GM23338 (cell line): Measurements from ENCODE around the gene RANBP1. TPM values are rescaled to one million over a fixed set of nuclear protein-coding genes. Genes with fewer than 3 reads are reported as not detected.

Source experiments
- ATAC-seq: fragments of 200-7000 bp; cut with Tn5 transposase; 3 replicates; pipeline ENCODE4 v1.9.1; 2020
- DNase-seq: peaks from one replicate; pipeline ENCODE4 v3.0.0-alpha.2; 2015; ENCODE audit warnings: low spot score
- H2AFZ ChIP-seq: fragments of 200-600 bp; sonication (generic); 2 replicates; pipeline ENCODE4 v1.8.0; 2016; ENCODE audit warnings: antibody characterized with exemption, mild to moderate bottlenecking, moderate library complexity
- H3F3A ChIP-seq: fragments of 200-600 bp; sonication (generic); replicated peaks from 2 replicates; pipeline ENCODE4 v1.8.0; 2017; ENCODE audit warnings: antibody characterized with exemption, mixed run types, low read depth
- H3K27ac ChIP-seq: fragments of 200-600 bp; sonication (generic); 2 replicates; pipeline ENCODE4 v1.6.1; 2016; ENCODE audit warnings: low read depth
- H3K27me3 ChIP-seq: fragments of 200-600 bp; sonication (generic); 2 replicates; pipeline ENCODE4 v1.8.0; 2016; ENCODE audit warnings: mild to moderate bottlenecking, mixed run types, moderate library complexity; ENCODE audit not compliant: insufficient read depth
- H3K36me3 ChIP-seq: fragments of 200-600 bp; sonication (generic); 2 replicates; pipeline ENCODE4 v1.8.0; 2016; ENCODE audit warnings: mild to moderate bottlenecking; ENCODE audit not compliant: insufficient read depth
- H3K4me1 ChIP-seq: fragments of 200-600 bp; sonication (generic); 2 replicates; pipeline ENCODE4 v1.8.0; 2016; ENCODE audit warnings: mild to moderate bottlenecking, moderate library complexity; ENCODE audit not compliant: insufficient read depth
- H3K4me2 ChIP-seq: fragments of 200-600 bp; sonication (generic); 2 replicates; pipeline ENCODE4 v1.7.1; 2017; ENCODE audit warnings: mixed run types
- H3K4me3 ChIP-seq: fragments of 200-600 bp; sonication (generic); 2 replicates; pipeline ENCODE4 v1.6.1; 2016; ENCODE audit warnings: mixed run types
- H3K79me2 ChIP-seq: fragments of 200-600 bp; sonication (generic); replicated peaks from 2 replicates; pipeline ENCODE4 v1.8.0; 2017; ENCODE audit warnings: mild to moderate bottlenecking; ENCODE audit not compliant: insufficient read depth
- H3K9me2 ChIP-seq: fragments of 200-600 bp; sonication (generic); 2 replicates; pipeline ENCODE4 v1.8.0; 2017; ENCODE audit not compliant: insufficient read depth
- H4K20me1 ChIP-seq: fragments of 200-600 bp; sonication (generic); replicated peaks from 2 replicates; pipeline ENCODE4 v1.8.0; 2017; ENCODE audit warnings: mild to moderate bottlenecking; ENCODE audit not compliant: insufficient read depth
- H3K27ac Mint-ChIP-seq: 2 replicates; pipeline ENCODE4 v1.8.0; 2020; ENCODE audit warnings: inconsistent platforms, mild to moderate bottlenecking, moderate library complexity, mixed read lengths
- H3K27me3 Mint-ChIP-seq: 3 replicates; pipeline ENCODE4 v1.8.0; 2022; ENCODE audit warnings: low read depth, mild to moderate bottlenecking, moderate library complexity, mixed read lengths, inconsistent platforms; ENCODE audit not compliant: insufficient read depth, poor library complexity
- H3K36me3 Mint-ChIP-seq: 3 replicates; pipeline ENCODE4 v1.8.0; 2021; ENCODE audit warnings: low read depth, mild to moderate bottlenecking, inconsistent platforms, moderate library complexity, mixed read lengths
- H3K4me1 Mint-ChIP-seq: 3 replicates; pipeline ENCODE4 v1.8.0; 2020; ENCODE audit warnings: mild to moderate bottlenecking, inconsistent platforms, mixed read lengths
- H3K4me3 Mint-ChIP-seq: 3 replicates; pipeline ENCODE4 v1.8.0; 2021; ENCODE audit warnings: moderate library complexity, mild to moderate bottlenecking, inconsistent platforms, mixed read lengths
- H3K9me3 Mint-ChIP-seq: 3 replicates; pipeline ENCODE4 v1.8.0; 2020; ENCODE audit warnings: moderate library complexity, mild to moderate bottlenecking, inconsistent platforms, mixed read lengths
- CREB1 ChIP-seq: fragments of 250-450 bp; sonication (Bioruptor Pico); IDR thresholded peaks from 2 replicates; pipeline ENCODE4 v1.5.0; 2020; ENCODE audit warnings: low read depth, mild to moderate bottlenecking, moderate library complexity
- CTCF ChIP-seq, 2 experiments: fragments of 200-600 bp in 1 of 2; sonication (generic) in 1 of 2; conservative IDR thresholded peaks; 2 replicates each; pipeline versions ENCODE4 v1.5.1 to v1.6.1; 2016 to 2017; ENCODE audit warnings: antibody characterized with exemption in 2 of 2, low read depth in 2 of 2, mild to moderate bottlenecking in 2 of 2, moderate library complexity in 1 of 2
- ETS1 ChIP-seq: IDR thresholded peaks from 2 replicates; pipeline ENCODE4 v1.6.1; 2016; ENCODE audit warnings: antibody characterized with exemption
- EZH2 ChIP-seq: fragments of 200-600 bp; sonication (generic); IDR thresholded peaks from one replicate; pipeline ENCODE4 v1.8.0; 2017; ENCODE audit warnings: antibody characterized with exemption, mild to moderate bottlenecking, low read depth; ENCODE audit not compliant: unreplicated experiment
- JUNB ChIP-seq: IDR thresholded peaks from one replicate; pipeline ENCODE4 v1.6.1; 2016; ENCODE audit warnings: antibody characterized with exemption; ENCODE audit not compliant: unreplicated experiment
- NANOG ChIP-seq: IDR thresholded peaks from 2 replicates; pipeline ENCODE4 v1.6.1; 2016; ENCODE audit warnings: antibody characterized with exemption, borderline replicate concordance
- POLR2AphosphoS5 ChIP-seq: IDR thresholded peaks from 2 replicates; pipeline ENCODE4 v1.6.1; 2016; ENCODE audit warnings: antibody characterized with exemption, low read depth
- REST ChIP-seq: IDR thresholded peaks from one replicate; pipeline ENCODE4 v1.6.1; 2018; ENCODE audit warnings: antibody characterized with exemption; ENCODE audit not compliant: unreplicated experiment
- STAT1 ChIP-seq: IDR thresholded peaks from one replicate; pipeline ENCODE4 v1.6.1; 2016; ENCODE audit warnings: antibody characterized with exemption; ENCODE audit not compliant: unreplicated experiment
- ZNF462 ChIP-seq: fragments of 250-450 bp; sonication (Bioruptor Pico); IDR thresholded peaks from 2 replicates; pipeline ENCODE4 v1.5.0; 2020; ENCODE audit warnings: mild to moderate bottlenecking, moderate library complexity
- polyA plus RNA-seq: library from polyadenylated mRNA; unstranded; fragments of >200 nt; fragmentation: Nextera tagmentation; extraction: Ambion mirVana; gene quantifications from 2 replicates; pipeline ENCODE4 v1.2.1, GENCODE V29; 2016
- total RNA-seq: library from RNA; depleted of rRNA; stranded (reverse); fragments of >200 nt; shearing (Covaris generic); gene quantifications from 2 replicates; pipeline ENCODE4 v1.2.3, GENCODE V29; 2014

Gene RANBP1
- total and polyA plus RNA-seq, 2 experiments from 2014 or later = 1,014 to 1,206 TPM

- Histone ChIP-seq H3K36me3 (no peaks in the 10 kb centered on the region), H3K9me2 (no peaks in the 10 kb centered on the region), H3K27me3 (no peaks in the 10 kb centered on the region), H2AFZ (no peak overlapping the region), H3K27ac (no peak overlapping the region), H3K4me2 (no peak overlapping the region), H3K79me2 (peaks cover 24% of the 10 kb centered on the region), H3K4me1 (no peaks in the 10 kb centered on the region), H4K20me1 (no peaks in the 10 kb centered on the region; the same call in 1 of the 2 replicates), H3F3A (no peaks in the 10 kb centered on the region), H3K4me3 (no peak overlapping the region)
- TF ChIP-seq ETS1 = no peak
- no peak for TF ChIP-seq CTCF (conservative IDR thresholded peaks at IDR 0.05; ENCODE audit: low read depth in 2 of 2)
- TF ChIP-seq ZNF462 (CRISPR knock-in tag) = no peak
- TF ChIP-seq POLR2AphosphoS5 = no peak
- no peak for TF ChIP-seq STAT1
- TF ChIP-seq EZH2 = no peak
- no peak for TF ChIP-seq REST
- no peak for TF ChIP-seq NANOG
- TF ChIP-seq CREB1 (CRISPR knock-in tag) = no peak
- no peak for TF ChIP-seq JUNB
- H3K27ac Mint-ChIP-seq = no peak overlapping the region
- H3K27me3 Mint-ChIP-seq = peaks cover 11% of the 10 kb centered on the region
- H3K4me1 Mint-ChIP-seq = no peaks in the 10 kb centered on the region
- no peaks in the 10 kb centered on the region for H3K9me3 Mint-ChIP-seq
- DNase-seq = no peak
- no peak for ATAC-seq
- no peaks in the 10 kb centered on the region for H3K36me3 Mint-ChIP-seq
- H3K4me3 Mint-ChIP-seq = no peak overlapping the region
These were observed 23.0 kb downstream of the RANBP1 start for GRCh38 chr22:20138868-20139267.
